GM21526 (cell line): ENCODE measurements around the gene CLRN3.

Source experiments
- ATAC-seq: cut with Tn5 transposase; IDR thresholded peaks from one replicate; pipeline ENCODE4 v1.9.1; 2021; ENCODE audit warnings: moderate library complexity; ENCODE audit not compliant: unreplicated experiment, low FRiP score

The CLRN3 gene

DNA sequence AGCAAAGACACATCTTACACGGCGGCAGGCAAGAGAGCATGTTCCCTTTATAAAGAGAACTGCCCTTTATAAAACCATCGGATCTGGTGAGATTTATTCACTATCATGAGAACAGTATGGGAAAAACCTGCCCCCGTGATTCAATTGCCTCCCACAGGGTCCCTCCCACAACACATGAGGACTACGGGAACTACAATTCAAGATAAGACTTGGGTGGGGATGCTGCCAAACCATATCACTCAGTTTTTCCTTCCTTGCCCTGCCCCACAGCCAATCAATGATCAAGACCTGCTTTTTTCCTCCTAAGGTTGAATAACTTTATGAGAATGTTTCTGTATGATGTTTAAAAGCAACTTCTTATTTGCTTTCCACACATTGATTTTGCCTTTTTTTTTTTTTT lies 11.0 kb upstream of the CLRN3 start:
- ATAC-seq = no peak

DNA sequence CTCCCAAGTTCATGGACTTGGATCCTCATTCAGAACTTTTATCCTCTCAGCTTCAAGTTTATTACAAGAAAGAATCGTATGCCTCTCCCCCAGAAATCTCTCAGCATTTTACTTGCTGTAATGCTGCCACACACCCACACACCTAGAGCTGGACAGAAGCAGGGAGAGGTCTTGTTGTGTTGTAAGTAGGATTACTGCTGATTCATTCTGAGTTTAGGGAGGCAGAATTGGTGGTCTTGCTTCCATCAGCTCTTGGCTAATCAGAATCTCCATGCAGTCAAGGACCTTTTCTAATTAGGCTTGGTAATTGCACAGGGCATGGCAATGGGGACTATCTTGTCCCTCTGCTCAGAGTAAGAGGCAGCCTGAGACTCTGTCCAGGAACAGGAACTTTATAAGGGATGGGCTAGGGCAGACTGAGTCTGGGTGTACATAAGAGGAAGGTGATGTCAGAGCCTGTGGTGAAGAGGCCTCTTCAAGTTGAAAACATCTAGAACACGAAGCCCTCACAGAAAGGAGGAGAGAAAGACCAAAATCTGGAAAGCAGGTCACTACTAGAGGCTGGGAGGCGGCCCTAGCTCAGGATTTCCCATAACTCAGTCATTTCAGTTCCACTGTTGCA lies 7.1 kb upstream of the CLRN3 start:
- ATAC-seq = no peak

- ATAC-seq = no peak
Measured at GRCh38 chr10:127897177-127897576, 4.4 kb upstream of the CLRN3 start.

DNA sequence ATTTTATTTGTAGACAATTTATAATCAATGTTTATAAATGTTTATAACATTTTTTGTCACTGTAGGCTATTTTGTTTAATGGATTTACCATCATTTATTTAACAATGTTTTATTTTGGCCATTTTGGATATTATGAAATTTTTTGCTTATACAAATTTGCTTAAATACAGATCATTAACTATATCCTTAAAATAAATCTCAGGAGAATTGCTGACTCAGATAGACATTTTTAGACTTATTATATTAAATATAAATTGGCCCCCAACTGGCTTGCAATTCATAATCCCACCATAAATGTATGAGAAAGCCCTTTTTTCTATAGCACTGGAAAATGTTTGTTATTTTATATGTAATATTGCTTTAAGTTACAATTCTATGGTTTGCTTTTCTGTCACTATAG lies 3.8 kb upstream of the CLRN3 start:
- no peak for ATAC-seq

- ATAC-seq = no peak
Measured at GRCh38 chr10:127894146-127894545, 1.4 kb upstream of the CLRN3 start.

DNA sequence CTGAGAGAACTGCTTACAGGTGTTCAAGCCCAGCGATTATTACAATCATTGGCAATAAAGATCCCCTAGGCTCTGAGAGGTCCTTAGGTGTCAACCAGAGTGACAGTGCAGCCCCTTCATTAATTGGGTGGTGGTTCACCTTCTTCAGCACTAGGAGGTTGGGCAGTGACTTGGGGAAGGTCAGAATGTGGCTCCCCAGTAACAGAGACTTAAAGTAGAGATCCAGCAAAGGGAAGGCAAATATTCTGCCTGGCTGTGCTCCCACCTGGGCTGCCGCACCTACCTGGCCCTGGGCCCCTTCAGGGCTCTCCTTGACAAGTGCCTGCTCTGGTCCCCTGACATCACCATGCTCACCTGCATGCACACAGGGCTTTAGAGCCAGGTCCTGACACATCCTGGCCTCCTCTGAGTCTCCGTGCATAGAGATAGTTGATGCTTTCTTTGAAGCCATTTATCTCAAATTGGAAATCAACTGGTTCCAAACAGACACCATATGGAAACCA lies 1.9 kb downstream of the CLRN3 start:
- no peak for ATAC-seq

- no peak for ATAC-seq
Measured at GRCh38 chr10:127890216-127890615, 2.5 kb downstream of the CLRN3 start.

DNA sequence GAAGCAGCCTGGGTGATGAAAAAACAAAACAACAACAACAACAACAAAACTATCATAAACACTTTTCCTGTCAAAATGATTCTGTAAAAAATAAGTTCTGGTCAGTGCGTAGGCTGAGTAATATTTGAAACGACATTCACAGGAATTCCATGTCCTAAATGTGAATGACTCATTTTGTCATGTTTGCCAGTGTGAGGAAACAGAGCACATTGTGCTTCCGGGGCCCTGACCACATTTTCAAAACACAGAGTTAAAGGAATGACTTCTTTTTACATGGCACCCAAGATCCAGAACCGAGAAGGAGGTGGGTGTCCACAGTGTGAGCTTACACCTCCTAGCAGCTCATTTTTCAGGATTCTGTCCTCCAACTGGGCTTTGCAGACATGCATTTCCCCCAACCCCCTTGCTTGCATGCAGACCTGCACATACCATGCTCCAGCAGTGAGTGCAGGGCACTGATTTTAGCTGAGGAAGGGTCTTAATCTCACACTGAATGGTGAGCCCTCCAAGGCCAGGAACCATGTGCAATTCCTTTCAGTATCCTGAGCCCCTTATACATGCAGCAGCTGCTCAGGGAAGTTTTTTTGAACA lies 3.0 kb downstream of the CLRN3 start:
- no peak for ATAC-seq

DNA sequence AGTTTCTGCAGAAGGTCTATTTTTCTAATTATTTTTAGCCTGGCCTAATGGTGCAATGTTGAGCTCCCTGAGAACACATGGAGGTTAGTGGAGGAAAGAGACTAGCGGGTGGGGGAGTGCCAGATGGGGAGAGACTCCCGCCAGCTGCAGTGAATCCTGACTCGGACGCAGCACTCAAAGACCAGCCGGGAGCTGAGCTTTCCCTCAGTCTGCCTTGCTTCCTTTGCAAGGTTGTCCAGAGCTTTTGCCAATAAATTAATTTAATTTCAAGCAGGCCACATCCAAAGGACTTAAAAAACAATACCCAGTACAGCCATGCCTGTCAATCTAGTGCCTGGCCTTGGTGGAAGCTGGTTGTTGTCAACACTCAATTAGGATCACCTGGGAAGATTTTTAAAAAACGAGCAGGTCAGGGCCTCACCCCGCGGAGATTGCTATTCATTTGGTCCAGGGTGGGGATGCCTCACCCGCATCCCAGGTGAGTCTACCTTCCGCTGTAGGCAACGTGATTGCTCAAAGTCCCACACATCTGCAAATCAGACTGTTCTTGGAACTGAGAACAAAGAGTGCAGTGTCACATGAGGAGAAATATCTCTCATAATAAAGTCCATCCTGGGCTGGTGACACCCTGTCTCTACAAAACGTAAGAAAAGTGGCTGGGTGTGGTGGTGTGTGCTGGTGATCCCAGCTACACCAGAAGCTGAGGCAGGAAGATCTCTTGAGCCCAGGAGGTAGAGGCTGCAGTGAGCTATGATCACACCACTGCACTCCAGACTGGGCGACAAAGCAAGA lies 4.0 kb downstream of the CLRN3 start:
- ATAC-seq = no peak

DNA sequence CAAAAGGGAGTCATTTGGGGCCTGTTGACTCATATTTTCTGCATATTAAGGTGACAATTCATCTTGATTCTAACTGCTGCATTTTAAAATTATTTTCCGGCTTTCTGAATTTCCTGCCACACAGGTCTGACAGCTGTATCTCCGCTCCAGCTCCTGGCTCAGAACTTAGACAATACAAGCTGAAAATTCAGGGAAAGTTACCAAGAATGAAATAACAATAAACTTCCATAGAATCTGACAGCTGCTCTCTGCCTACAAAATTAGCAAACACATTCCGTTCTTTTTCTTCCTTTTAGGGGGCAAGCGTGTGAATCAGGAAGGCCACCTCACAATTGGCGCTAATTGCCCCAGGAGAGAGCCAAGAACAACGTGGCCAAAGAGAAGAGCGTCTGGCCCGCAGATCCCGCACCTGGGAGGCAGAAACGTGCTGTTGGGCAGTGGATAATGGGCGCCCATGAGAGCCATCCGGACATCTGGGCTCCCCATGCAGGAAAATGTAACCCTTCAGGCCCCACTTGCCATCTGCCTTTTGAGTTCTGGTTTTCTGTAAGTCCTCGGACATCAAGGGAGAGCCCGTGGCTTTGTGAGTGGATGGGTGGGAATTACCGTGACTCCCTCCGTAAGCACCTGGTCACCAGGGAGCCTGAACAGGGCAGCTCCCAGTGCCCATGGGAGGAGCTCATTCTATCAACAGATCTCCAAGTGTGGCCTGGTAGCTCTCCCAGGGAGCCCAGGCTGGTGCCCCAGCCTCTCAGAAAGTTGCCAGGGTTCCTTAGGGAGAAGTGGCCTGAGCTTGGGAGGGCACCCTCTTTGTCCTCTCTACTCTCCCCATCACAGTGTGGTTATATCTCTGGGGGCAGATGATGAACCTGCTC lies 5.0 kb downstream of the CLRN3 start:
- no peak for ATAC-seq

GRCh38 chr10:127886371-127887051 lies 6.2 kb downstream of the CLRN3 start:
- ATAC-seq = no peak

DNA sequence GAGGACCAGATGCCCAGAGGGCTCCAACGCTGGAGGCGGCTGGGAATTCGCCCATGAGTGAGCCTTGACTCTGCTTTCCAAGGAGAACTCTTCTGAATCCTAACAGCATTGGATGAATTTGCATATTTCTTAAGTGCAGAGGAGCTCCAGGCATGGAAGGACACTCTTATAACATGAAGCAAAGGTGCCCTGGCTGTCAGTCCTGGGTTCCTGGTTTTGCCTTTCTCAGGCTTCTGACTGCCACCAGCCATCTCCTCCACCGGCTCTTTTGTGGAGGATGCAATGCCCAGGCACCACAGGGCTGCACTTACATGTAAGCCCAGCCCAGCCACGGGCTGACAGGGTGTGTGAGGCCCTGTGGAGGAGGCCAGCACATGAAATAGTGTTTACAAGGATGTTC lies 8.2 kb downstream of the CLRN3 start:
- no peak for ATAC-seq

DNA sequence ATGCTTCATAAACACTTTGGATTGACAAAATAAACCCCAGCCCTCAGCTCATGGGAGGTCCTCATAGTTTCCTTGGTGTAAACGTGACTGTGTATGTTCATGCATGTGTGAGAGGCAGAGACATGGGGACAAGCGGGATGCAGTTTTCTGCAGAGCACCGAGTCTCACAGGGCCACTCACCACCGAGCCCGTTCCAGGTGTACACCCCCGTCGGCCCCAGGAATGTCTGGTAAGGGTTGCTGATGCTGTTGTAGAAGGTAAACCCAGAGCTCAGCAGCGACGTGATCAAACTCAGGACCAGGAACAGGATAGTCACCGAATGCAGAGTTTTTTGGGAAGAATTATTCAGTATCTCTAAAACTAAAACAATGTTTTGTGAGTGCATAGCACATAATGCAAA lies 9.2 kb downstream of the CLRN3 start:
- no peak for ATAC-seq

GRCh38 chr10:127882801-127883459 lies 9.8 kb downstream of the CLRN3 start:
- no peak for ATAC-seq

DNA sequence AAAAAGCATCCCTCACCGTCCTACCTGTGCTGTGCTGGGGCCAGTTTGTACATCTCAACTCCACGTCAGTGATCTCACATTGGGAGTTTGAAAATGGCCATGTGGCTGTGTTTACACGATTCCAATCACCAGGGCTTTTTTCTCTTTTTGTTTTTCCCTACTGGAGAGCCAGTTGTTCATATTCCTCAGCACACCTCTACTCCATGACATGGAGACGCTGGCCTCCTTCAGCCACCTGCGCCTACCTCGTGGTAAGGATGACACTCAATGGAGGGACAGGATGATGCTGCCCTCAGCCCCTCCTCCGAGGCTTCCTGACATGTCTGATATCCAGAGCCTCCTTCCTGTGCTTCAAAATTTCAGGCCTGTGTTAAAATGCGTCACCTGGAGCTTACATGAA lies 10.3 kb downstream of the CLRN3 start:
- no peak for ATAC-seq

GRCh38 chr10:127881262-127881661 lies 11.5 kb downstream of the CLRN3 start:
- ATAC-seq = no peak

DNA sequence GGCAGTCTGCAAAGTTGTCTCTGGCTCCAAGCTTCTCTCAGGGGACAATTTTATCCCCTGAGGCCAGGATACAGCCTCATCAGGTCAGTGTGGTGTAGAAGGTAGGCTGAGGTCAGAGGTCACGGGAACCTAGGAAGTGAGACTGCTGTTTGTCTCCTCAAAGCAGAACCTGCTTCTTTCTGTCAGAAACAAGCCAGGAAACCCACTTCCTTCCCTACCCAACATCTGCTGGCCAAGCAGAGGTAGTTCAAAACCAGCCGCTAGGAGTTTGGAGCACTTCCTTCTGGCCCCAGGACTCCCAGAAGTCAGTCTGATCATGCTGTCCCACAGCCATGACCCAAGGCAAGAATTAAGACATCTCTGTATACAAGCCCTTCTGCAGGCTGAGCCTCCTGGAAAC lies 12.2 kb downstream of the CLRN3 start:
- ATAC-seq = no peak

DNA sequence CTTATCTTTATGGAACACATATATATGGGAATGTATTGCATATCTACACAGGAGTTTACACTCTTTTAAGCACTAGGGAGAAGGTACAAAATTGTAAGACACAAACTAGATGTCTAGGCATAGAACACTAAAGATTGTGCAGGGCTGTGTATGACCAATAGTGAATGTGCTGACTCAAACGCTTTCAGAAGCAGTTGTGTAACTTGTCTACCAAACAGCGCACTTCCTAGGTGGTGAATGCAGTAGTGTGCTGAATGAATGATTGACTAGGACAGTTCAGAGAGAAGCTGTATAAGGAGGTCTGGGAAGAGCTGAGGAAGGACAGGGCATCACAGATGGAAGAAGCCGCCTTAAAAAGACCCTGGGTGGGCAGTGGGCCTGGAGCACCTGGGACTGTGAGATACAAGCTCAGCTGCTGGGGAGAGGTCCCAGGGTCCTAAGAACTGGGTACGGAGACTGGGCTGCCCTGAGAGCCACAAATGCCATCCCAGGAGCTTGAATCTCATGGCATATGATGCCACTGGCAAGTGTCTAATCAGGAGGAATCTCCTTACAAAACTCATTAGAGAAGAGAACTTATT lies 14.2 kb downstream of the CLRN3 start:
- ATAC-seq = no peak

- no peak for ATAC-seq
Measured at GRCh38 chr10:127877699-127878098, 15.0 kb downstream of the CLRN3 start.
